WTC11 (cell line): Measurements from ENCODE around the gene SERPING1.

Experiments
- ATF1 ChIP-seq: sonication (generic); formaldehyde crosslinking; IDR thresholded peaks from 2 replicates; pipeline ENCODE4 v1.8.1; 2023; ENCODE audit warnings: mild to moderate bottlenecking, moderate library complexity, missing genetic modification reagents
- CREM ChIP-seq: sonication (generic); formaldehyde crosslinking; IDR thresholded peaks from 2 replicates; pipeline ENCODE4 v1.8.1; 2022; ENCODE audit warnings: mild to moderate bottlenecking, missing genetic modification reagents, moderate library complexity
- JUN ChIP-seq: sonication (generic); formaldehyde crosslinking; IDR thresholded peaks from 2 replicates; pipeline ENCODE4 v1.8.0; 2023; ENCODE audit warnings: mild to moderate bottlenecking, missing genetic modification reagents
- ZNF138 ChIP-seq: sonication (generic); formaldehyde crosslinking; conservative IDR thresholded peaks from 2 replicates; pipeline ENCODE4 v1.8.1; 2022; ENCODE audit warnings: mild to moderate bottlenecking, moderate library complexity, missing genetic modification reagents
- ZNF423 ChIP-seq: fragments of 250-450 bp; sonication (Bioruptor Pico); IDR thresholded peaks from 2 replicates; pipeline ENCODE4 v2.1.2; 2022; ENCODE audit warnings: mild to moderate bottlenecking, moderate library complexity
- TF ChIP-seq, protein P1 (sequence below): sonication (generic); formaldehyde crosslinking; IDR thresholded peaks from 2 replicates; pipeline ENCODE4 v1.8.0; 2022; ENCODE audit warnings: mild to moderate bottlenecking, missing genetic modification reagents
- TF ChIP-seq, protein P2 (sequence below): sonication (generic); formaldehyde crosslinking; IDR thresholded peaks from 2 replicates; pipeline ENCODE4 v1.8.1; 2023; ENCODE audit warnings: mild to moderate bottlenecking, missing genetic modification reagents, borderline replicate concordance
- TF ChIP-seq, protein P3 (sequence below): fragments of 200-600 bp; IDR thresholded peaks from 2 replicates; pipeline ENCODE4 v1.8.0; 2022; ENCODE audit warnings: antibody characterized with exemption
- TF ChIP-seq, protein P4 (sequence below): sonication (generic); formaldehyde crosslinking; IDR thresholded peaks from 2 replicates; pipeline ENCODE4 v1.8.1; 2023; ENCODE audit warnings: mild to moderate bottlenecking, missing genetic modification reagents, moderate library complexity
- TF ChIP-seq, protein P5 (sequence below): sonication (generic); formaldehyde crosslinking; IDR thresholded peaks from 2 replicates; pipeline ENCODE4 v1.8.0; 2022; ENCODE audit warnings: mild to moderate bottlenecking, missing genetic modification reagents

DNA sequence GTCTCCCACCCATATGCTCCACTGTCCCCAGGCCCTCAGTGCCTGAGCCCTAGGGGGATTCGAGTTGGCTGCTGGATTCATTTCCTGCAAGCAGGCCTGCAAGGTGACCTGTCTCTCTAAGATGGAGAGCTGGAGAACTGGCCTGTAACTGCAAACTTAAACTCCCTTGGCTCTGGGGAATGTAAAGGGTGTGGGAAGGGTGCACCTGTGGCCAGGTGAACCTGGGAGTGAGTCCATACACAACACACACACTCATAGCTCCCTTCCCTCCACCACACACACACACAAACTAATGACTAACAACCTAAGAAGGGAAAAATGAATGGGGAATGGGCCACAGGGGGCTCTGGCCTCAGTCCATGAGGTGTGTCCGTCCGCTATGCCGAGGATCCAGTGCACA, 45.5 kb upstream of the SERPING1 start:
- TF ChIP-seq, protein P1, sequence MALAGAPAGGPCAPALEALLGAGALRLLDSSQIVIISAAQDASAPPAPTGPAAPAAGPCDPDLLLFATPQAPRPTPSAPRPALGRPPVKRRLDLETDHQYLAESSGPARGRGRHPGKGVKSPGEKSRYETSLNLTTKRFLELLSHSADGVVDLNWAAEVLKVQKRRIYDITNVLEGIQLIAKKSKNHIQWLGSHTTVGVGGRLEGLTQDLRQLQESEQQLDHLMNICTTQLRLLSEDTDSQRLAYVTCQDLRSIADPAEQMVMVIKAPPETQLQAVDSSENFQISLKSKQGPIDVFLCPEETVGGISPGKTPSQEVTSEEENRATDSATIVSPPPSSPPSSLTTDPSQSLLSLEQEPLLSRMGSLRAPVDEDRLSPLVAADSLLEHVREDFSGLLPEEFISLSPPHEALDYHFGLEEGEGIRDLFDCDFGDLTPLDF (CRISPR knock-in tag): no peak
- TF ChIP-seq, protein P2, sequence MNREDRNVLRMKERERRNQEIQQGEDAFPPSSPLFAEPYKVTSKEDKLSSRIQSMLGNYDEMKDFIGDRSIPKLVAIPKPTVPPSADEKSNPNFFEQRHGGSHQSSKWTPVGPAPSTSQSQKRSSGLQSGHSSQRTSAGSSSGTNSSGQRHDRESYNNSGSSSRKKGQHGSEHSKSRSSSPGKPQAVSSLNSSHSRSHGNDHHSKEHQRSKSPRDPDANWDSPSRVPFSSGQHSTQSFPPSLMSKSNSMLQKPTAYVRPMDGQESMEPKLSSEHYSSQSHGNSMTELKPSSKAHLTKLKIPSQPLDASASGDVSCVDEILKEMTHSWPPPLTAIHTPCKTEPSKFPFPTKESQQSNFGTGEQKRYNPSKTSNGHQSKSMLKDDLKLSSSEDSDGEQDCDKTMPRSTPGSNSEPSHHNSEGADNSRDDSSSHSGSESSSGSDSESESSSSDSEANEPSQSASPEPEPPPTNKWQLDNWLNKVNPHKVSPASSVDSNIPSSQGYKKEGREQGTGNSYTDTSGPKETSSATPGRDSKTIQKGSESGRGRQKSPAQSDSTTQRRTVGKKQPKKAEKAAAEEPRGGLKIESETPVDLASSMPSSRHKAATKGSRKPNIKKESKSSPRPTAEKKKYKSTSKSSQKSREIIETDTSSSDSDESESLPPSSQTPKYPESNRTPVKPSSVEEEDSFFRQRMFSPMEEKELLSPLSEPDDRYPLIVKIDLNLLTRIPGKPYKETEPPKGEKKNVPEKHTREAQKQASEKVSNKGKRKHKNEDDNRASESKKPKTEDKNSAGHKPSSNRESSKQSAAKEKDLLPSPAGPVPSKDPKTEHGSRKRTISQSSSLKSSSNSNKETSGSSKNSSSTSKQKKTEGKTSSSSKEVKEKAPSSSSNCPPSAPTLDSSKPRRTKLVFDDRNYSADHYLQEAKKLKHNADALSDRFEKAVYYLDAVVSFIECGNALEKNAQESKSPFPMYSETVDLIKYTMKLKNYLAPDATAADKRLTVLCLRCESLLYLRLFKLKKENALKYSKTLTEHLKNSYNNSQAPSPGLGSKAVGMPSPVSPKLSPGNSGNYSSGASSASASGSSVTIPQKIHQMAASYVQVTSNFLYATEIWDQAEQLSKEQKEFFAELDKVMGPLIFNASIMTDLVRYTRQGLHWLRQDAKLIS (CRISPR knock-in tag): no peak
- TF ChIP-seq, protein P3, sequence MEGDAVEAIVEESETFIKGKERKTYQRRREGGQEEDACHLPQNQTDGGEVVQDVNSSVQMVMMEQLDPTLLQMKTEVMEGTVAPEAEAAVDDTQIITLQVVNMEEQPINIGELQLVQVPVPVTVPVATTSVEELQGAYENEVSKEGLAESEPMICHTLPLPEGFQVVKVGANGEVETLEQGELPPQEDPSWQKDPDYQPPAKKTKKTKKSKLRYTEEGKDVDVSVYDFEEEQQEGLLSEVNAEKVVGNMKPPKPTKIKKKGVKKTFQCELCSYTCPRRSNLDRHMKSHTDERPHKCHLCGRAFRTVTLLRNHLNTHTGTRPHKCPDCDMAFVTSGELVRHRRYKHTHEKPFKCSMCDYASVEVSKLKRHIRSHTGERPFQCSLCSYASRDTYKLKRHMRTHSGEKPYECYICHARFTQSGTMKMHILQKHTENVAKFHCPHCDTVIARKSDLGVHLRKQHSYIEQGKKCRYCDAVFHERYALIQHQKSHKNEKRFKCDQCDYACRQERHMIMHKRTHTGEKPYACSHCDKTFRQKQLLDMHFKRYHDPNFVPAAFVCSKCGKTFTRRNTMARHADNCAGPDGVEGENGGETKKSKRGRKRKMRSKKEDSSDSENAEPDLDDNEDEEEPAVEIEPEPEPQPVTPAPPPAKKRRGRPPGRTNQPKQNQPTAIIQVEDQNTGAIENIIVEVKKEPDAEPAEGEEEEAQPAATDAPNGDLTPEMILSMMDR: no peak
- TF ChIP-seq, protein P4, sequence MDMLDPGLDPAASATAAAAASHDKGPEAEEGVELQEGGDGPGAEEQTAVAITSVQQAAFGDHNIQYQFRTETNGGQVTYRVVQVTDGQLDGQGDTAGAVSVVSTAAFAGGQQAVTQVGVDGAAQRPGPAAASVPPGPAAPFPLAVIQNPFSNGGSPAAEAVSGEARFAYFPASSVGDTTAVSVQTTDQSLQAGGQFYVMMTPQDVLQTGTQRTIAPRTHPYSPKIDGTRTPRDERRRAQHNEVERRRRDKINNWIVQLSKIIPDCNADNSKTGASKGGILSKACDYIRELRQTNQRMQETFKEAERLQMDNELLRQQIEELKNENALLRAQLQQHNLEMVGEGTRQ (CRISPR knock-in tag): no peak
- no peak for TF ChIP-seq JUN (CRISPR knock-in tag)
- TF ChIP-seq, protein P5, sequence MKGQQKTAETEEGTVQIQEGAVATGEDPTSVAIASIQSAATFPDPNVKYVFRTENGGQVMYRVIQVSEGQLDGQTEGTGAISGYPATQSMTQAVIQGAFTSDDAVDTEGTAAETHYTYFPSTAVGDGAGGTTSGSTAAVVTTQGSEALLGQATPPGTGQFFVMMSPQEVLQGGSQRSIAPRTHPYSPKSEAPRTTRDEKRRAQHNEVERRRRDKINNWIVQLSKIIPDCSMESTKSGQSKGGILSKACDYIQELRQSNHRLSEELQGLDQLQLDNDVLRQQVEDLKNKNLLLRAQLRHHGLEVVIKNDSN (CRISPR knock-in tag): no peak
- TF ChIP-seq ZNF423 (CRISPR knock-in tag): no peak
- no peak for TF ChIP-seq ZNF138
- TF ChIP-seq ATF1 (CRISPR knock-in tag): no peak
- TF ChIP-seq CREM (CRISPR knock-in tag): no peak
